GM12878 (cell line): ENCODE data around the gene PSMD11. TPM values are rescaled to one million over a fixed set of nuclear protein-coding genes. Genes with fewer than 3 reads are reported as not detected.

ENCODE experiments used
- GATAD2B ChIP-seq: fragments of 450-650 bp; conservative IDR thresholded peaks from 2 replicates; pipeline ENCODE4 v1.6.1; 2017; ENCODE audit warnings: low read depth, mild to moderate bottlenecking, moderate library complexity
- RAD21 ChIP-seq: IDR thresholded peaks from 2 replicates; pipeline ENCODE4 v1.6.1; 2011; ENCODE audit warnings: mild to moderate bottlenecking, low read depth, low read length, moderate library complexity; ENCODE audit not compliant: insufficient read depth
- polyA plus RNA-seq, 11 experiments: library from polyadenylated mRNA; depleted of rRNA in 4 of 11; unstranded in 6 of 11; stranded (reverse) in 5 of 11; fragments of >200 nt; fragmentation: Nextera tagmentation in 4 of 11; fragmentation: Illumina TruSeq in 1 of 11; extraction: Ambion mirVana in 4 of 11; extraction: Trizol in 1 of 11; gene quantifications; 1 replicate in 1 of 11; 2 replicates in 10 of 11; pipeline versions ENCODE4 v1.2.1 to v1.2.3, GENCODE V29; 2011 to 2016; ENCODE audit warnings: inconsistent platforms in 2 of 11, missing spikeins in 2 of 11, low read depth in 1 of 11
- total RNA-seq, 4 experiments: library from RNA; depleted of rRNA in 3 of 4; stranded (reverse); fragments of >200 nt in 3 of 4; fragmentation: Illumina TruSeq in 1 of 4; extraction: Trizol in 1 of 4; gene quantifications; 2 replicates each; pipeline versions ENCODE4 v1.2.1 to v1.2.3, GENCODE V29; 2013 to 2021
- TF ChIP-seq, protein P1 (sequence below): fragments of 150-350 bp; IDR thresholded peaks from 2 replicates; pipeline ENCODE4 v1.6.1; 2014; ENCODE audit warnings: mild to moderate bottlenecking, low read depth, low read length
- TF ChIP-seq, protein P2 (sequence below): fragments of 450-650 bp; IDR thresholded peaks from 2 replicates; pipeline ENCODE4 v1.6.1; 2017; ENCODE audit warnings: borderline replicate concordance
- TF ChIP-seq, protein P3 (sequence below): fragments of 450-650 bp; conservative IDR thresholded peaks from 2 replicates; pipeline ENCODE4 v1.6.1; 2017; ENCODE audit warnings: mild to moderate bottlenecking, moderate library complexity
- TF ChIP-seq, protein P4 (sequence below): IDR thresholded peaks from 2 replicates; pipeline ENCODE4 v1.6.1; 2011; ENCODE audit warnings: low read depth, mild to moderate bottlenecking, low read length, moderate library complexity, borderline replicate concordance; ENCODE audit errors: extremely low read depth
- TF ChIP-seq, protein P5 (sequence below): IDR thresholded peaks from 2 replicates; pipeline ENCODE4 v1.6.1; 2012; ENCODE audit warnings: low read depth, low read length, improper control_type of control experiment

Gene PSMD11
- total and polyA plus RNA-seq, 10 of the 15 experiments (the other 5 are each of a cell fraction or from before 2014, with no cell fraction given) = 84.1 to 319 (median 120) TPM

DNA sequence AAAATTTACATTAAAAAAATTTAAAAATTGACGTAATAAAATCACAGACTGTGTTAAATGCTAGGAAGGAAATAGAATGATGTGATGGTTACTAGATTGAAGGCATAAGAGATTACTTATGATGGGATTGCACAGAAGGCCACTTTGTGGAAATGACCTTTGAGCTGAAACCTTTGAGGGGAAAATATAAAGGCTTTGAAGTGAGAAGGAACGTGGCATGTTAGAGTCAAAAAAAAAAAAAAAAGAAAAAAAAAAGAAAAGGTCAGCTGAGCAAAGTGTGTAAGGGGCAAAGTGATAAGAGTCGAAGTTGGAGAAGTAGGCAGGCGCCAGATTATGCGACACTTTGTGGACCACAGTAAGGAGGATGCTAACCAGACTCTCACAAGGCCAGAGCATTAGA, 3.6 kb upstream of the PSMD11 start (continued):
- TF ChIP-seq, protein P1, sequence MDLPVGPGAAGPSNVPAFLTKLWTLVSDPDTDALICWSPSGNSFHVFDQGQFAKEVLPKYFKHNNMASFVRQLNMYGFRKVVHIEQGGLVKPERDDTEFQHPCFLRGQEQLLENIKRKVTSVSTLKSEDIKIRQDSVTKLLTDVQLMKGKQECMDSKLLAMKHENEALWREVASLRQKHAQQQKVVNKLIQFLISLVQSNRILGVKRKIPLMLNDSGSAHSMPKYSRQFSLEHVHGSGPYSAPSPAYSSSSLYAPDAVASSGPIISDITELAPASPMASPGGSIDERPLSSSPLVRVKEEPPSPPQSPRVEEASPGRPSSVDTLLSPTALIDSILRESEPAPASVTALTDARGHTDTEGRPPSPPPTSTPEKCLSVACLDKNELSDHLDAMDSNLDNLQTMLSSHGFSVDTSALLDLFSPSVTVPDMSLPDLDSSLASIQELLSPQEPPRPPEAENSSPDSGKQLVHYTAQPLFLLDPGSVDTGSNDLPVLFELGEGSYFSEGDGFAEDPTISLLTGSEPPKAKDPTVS = no peak
- TF ChIP-seq RAD21 (no peak), GATAD2B (no peak)
- TF ChIP-seq, protein P2, sequence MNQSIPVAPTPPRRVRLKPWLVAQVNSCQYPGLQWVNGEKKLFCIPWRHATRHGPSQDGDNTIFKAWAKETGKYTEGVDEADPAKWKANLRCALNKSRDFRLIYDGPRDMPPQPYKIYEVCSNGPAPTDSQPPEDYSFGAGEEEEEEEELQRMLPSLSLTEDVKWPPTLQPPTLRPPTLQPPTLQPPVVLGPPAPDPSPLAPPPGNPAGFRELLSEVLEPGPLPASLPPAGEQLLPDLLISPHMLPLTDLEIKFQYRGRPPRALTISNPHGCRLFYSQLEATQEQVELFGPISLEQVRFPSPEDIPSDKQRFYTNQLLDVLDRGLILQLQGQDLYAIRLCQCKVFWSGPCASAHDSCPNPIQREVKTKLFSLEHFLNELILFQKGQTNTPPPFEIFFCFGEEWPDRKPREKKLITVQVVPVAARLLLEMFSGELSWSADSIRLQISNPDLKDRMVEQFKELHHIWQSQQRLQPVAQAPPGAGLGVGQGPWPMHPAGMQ = no peak
- TF ChIP-seq, protein P3, sequence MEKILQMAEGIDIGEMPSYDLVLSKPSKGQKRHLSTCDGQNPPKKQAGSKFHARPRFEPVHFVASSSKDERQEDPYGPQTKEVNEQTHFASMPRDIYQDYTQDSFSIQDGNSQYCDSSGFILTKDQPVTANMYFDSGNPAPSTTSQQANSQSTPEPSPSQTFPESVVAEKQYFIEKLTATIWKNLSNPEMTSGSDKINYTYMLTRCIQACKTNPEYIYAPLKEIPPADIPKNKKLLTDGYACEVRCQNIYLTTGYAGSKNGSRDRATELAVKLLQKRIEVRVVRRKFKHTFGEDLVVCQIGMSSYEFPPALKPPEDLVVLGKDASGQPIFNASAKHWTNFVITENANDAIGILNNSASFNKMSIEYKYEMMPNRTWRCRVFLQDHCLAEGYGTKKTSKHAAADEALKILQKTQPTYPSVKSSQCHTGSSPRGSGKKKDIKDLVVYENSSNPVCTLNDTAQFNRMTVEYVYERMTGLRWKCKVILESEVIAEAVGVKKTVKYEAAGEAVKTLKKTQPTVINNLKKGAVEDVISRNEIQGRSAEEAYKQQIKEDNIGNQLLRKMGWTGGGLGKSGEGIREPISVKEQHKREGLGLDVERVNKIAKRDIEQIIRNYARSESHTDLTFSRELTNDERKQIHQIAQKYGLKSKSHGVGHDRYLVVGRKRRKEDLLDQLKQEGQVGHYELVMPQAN = no peak
- TF ChIP-seq, protein P4, sequence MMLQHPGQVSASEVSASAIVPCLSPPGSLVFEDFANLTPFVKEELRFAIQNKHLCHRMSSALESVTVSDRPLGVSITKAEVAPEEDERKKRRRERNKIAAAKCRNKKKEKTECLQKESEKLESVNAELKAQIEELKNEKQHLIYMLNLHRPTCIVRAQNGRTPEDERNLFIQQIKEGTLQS = no peak
- TF ChIP-seq, protein P5, sequence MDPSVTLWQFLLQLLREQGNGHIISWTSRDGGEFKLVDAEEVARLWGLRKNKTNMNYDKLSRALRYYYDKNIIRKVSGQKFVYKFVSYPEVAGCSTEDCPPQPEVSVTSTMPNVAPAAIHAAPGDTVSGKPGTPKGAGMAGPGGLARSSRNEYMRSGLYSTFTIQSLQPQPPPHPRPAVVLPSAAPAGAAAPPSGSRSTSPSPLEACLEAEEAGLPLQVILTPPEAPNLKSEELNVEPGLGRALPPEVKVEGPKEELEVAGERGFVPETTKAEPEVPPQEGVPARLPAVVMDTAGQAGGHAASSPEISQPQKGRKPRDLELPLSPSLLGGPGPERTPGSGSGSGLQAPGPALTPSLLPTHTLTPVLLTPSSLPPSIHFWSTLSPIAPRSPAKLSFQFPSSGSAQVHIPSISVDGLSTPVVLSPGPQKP = no peak
- TF ChIP-seq, all 136 proteins: peak for 0
